Neutrophil (primary cell): ENCODE measurements around the gene RAB21.

Experiments
- H3K27ac ChIP-seq: fragments of 200-600 bp; sonication (generic); 2 replicates; pipeline ENCODE4 v1.5.1; 2016; ENCODE audit warnings: mild to moderate bottlenecking, moderate library complexity
- H3K27me3 ChIP-seq: fragments of 200-600 bp; sonication (generic); 2 replicates; pipeline ENCODE4 v1.6.0; 2016; ENCODE audit warnings: mild to moderate bottlenecking
- H3K36me3 ChIP-seq: fragments of 200-600 bp; sonication (generic); 2 replicates; pipeline ENCODE4 v1.5.1; 2017
- H3K4me1 ChIP-seq, 2 experiments: fragments of 200-600 bp in 1 of 2; sonication (generic) in 1 of 2; 1 replicate in 1 of 2; 2 replicates in 1 of 2; pipeline versions ENCODE4 v1.5.1 to v1.6.1; 2013 to 2016; ENCODE audit warnings: low read depth in 1 of 2, low read length in 1 of 2, mild to moderate bottlenecking in 1 of 2, moderate library complexity in 1 of 2; ENCODE audit not compliant: control insufficient read depth in 1 of 2, insufficient read depth in 1 of 2
- H3K4me3 ChIP-seq, 2 experiments: fragments of 200-600 bp in 1 of 2; sonication (generic) in 1 of 2; 1 replicate in 1 of 2; 2 replicates in 1 of 2; pipeline ENCODE4 v1.5.1; 2013 to 2016; ENCODE audit warnings: low read depth in 1 of 2, low read length in 1 of 2, mild to moderate bottlenecking in 1 of 2, moderate library complexity in 1 of 2
- H3K9me3 ChIP-seq: fragments of 200-600 bp; sonication (generic); 2 replicates; pipeline ENCODE4 v1.5.1; 2016
- TF ChIP-seq, protein P1 (sequence below): fragments of 200-600 bp; sonication (generic); IDR thresholded peaks from 2 replicates; pipeline ENCODE4 v1.5.1; 2016; ENCODE audit warnings: antibody characterized with exemption

The RAB21 gene

GRCh38 chr12:71763677-71764379 lies 9.2 kb downstream of the RAB21 start:
- H3K36me3 ChIP-seq: no peaks in the 10 kb centered on the region
- H3K9me3 ChIP-seq: no peaks in the 10 kb centered on the region
- TF ChIP-seq, protein P1, sequence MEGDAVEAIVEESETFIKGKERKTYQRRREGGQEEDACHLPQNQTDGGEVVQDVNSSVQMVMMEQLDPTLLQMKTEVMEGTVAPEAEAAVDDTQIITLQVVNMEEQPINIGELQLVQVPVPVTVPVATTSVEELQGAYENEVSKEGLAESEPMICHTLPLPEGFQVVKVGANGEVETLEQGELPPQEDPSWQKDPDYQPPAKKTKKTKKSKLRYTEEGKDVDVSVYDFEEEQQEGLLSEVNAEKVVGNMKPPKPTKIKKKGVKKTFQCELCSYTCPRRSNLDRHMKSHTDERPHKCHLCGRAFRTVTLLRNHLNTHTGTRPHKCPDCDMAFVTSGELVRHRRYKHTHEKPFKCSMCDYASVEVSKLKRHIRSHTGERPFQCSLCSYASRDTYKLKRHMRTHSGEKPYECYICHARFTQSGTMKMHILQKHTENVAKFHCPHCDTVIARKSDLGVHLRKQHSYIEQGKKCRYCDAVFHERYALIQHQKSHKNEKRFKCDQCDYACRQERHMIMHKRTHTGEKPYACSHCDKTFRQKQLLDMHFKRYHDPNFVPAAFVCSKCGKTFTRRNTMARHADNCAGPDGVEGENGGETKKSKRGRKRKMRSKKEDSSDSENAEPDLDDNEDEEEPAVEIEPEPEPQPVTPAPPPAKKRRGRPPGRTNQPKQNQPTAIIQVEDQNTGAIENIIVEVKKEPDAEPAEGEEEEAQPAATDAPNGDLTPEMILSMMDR: no peak
- no peaks in the 10 kb centered on the region for H3K27me3 ChIP-seq
- no peak overlapping the region for H3K4me3 ChIP-seq
- no peak overlapping the region for H3K27ac ChIP-seq
- peaks cover 0 to 10% of the 10 kb centered on the region in 2 experiments for H3K4me1 ChIP-seq

DNA sequence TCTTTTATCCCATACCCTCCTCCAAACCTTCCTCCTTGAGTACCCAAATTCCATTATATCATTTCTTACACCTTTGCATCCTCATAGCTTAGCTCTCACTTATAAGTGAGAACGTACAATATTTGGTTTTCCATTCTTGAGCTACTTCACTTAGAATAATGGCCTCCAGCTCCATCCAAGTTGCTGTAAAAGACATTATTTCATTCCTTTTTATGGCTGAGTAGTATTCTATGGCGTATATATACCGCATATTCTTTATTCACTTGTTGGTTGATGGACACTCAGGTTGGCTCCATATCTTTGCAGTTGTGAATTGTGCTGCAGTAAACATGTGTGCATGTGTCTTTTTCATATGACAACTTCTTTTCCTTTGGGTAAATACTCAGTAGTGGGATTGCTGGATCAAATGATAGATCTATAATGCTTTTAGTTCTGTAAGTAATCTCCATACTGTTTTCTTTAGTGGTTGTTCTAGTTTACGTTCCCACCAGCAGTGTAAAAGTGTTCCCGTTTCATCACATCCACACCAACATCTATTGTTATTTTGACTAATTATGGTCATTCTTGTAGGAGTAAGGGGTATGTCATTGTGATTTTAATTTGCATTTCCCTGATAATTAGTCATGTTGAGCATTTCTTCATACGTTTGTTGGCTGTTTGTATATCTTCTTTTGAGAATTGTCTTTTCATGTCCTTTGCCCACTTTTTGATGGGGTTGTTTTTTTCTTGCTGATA lies 10.1 kb downstream of the RAB21 start:
- H3K27me3 ChIP-seq: no peaks in the 10 kb centered on the region
- no peaks in the 10 kb centered on the region for H3K36me3 ChIP-seq
- H3K27ac ChIP-seq: no peak overlapping the region
- H3K9me3 ChIP-seq: no peaks in the 10 kb centered on the region
- no peak overlapping the region for H3K4me3 ChIP-seq
- peaks cover 0 to 2% of the 10 kb centered on the region in 2 experiments for H3K4me1 ChIP-seq
- TF ChIP-seq, protein P1: no peak

DNA sequence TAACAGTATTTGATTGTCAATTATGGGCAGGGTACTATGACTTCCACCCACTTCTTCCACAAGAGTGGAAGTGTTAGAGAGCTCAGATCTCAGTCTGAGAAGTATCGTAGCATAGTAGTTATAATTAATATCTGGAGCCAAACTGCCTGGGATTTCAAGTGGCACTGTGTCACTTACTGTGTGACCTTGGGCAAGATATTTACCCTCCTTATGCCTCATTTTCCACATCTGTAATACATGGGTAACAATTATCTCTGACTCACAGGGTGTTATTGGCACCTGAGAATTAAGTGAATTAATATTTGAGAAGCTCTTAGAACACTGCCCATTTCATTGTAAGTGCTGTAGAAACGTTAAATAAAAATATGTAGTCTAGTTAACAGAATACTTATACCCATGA lies 11.5 kb downstream of the RAB21 start:
- TF ChIP-seq, protein P1: no peak
- Histone ChIP-seq H3K9me3 (no peaks in the 10 kb centered on the region), H3K27ac (no peak overlapping the region), H3K27me3 (no peaks in the 10 kb centered on the region), H3K4me1 (no peaks in the 10 kb centered on the region), H3K4me3 (no peak overlapping the region), H3K36me3 (peaks cover 14% of the 10 kb centered on the region)

GRCh38 chr12:71767183-71767582 lies 12.5 kb downstream of the RAB21 start:
- TF ChIP-seq, protein P1: no peak
- H3K36me3 ChIP-seq: peaks cover 23% of the 10 kb centered on the region
- no peaks in the 10 kb centered on the region for H3K9me3 ChIP-seq
- H3K4me3 ChIP-seq: no peak overlapping the region
- no peaks in the 10 kb centered on the region for H3K27me3 ChIP-seq
- peaks cover 3 to 4% of the 10 kb centered on the region in 2 experiments for H3K4me1 ChIP-seq
- H3K27ac ChIP-seq: no peak overlapping the region

- Histone ChIP-seq H3K4me3 (no peak overlapping the region), H3K27ac (no peak overlapping the region), H3K9me3 (no peaks in the 10 kb centered on the region), H3K27me3 (no peaks in the 10 kb centered on the region), H3K36me3 (peaks cover 24% of the 10 kb centered on the region), H3K4me1 (peaks cover 20 to 21% of the 10 kb centered on the region in 2 experiments)
- TF ChIP-seq, protein P1: no peak
These were observed 14.2 kb downstream of the RAB21 start for GRCh38 chr12:71768900-71769299.
